HG02938 (cell line): Measurements from ENCODE around the gene B4GALT2.

Source experiments
- ATAC-seq: cut with Tn5 transposase; IDR thresholded peaks from one replicate; pipeline ENCODE4 v1.9.1; 2021; ENCODE audit warnings: mild to moderate bottlenecking, moderate library complexity; ENCODE audit not compliant: unreplicated experiment

B4GALT2 gene

GRCh38 chr1:43983253-43983899 lies 4.4 kb downstream of the B4GALT2 start:
- ATAC-seq: no peak

GRCh38 chr1:43984855-43985254 lies 5.8 kb downstream of the B4GALT2 start:
- ATAC-seq: no peak

- ATAC-seq: no peak
Measured at GRCh38 chr1:43985984-43986595, 7.1 kb downstream of the B4GALT2 start.

GRCh38 chr1:43986712-43987111 lies 7.7 kb downstream of the B4GALT2 start:
- ATAC-seq: no peak

- ATAC-seq: no peak
Measured at GRCh38 chr1:43987159-43987902, 8.3 kb downstream of the B4GALT2 start.

GRCh38 chr1:43990271-43991199 lies 11.5 kb downstream of the B4GALT2 start:
- ATAC-seq: no peak

- ATAC-seq: no peak
Measured at GRCh38 chr1:43991200-43991475, 12.1 kb downstream of the B4GALT2 start.

- ATAC-seq: peak; percentile 72
Measured at GRCh38 chr1:43991476-43992231, 12.6 kb downstream of the B4GALT2 start, which contains the start of gene CCDC24. CCDC24 (plus strand) TSS chr1:43991599; CDS start chr1:43991879, 280 bp downstream.

- no peak for ATAC-seq
Measured at GRCh38 chr1:43992232-43992995, 13.4 kb downstream of the B4GALT2 start.

GRCh38 chr1:43993206-43993914 lies 14.3 kb downstream of the B4GALT2 start:
- ATAC-seq: no peak

- ATAC-seq: no peak
Measured at GRCh38 chr1:43994071-43994470, 15.1 kb downstream of the B4GALT2 start.

- no peak for ATAC-seq
Measured at GRCh38 chr1:43994794-43995790, 16.1 kb downstream of the B4GALT2 start.

- ATAC-seq: no peak
Measured at GRCh38 chr1:43995984-43996732, 17.1 kb downstream of the B4GALT2 start.

- no peak for ATAC-seq
Measured at GRCh38 chr1:43996733-43997115, 17.7 kb downstream of the B4GALT2 start.

GRCh38 chr1:43997295-43997999 lies 18.4 kb downstream of the B4GALT2 start:
- ATAC-seq: no peak

- ATAC-seq: no peak
Measured at GRCh38 chr1:43998000-43998378, 19.0 kb downstream of the B4GALT2 start.

GRCh38 chr1:43999455-43999854 lies 20.4 kb downstream of the B4GALT2 start:
- no peak for ATAC-seq
